HepG2 (cell line): ENCODE results near the gene SLC16A5. TPM values are rescaled to one million over a fixed set of nuclear protein-coding genes. Genes with fewer than 3 reads are reported as not detected.

ENCODE experiments used
- FLYWCH1 ChIP-seq: sonication (generic); formaldehyde crosslinking; IDR thresholded peaks from 2 replicates; pipeline ENCODE4 v1.8.1; 2023; ENCODE audit warnings: mild to moderate bottlenecking, missing genetic modification reagents
- FOXA1 ChIP-seq, 2 experiments: fragments of 450-650 bp in 1 of 2; sonication (generic) in 1 of 2; formaldehyde crosslinking in 1 of 2; IDR thresholded peaks; 2 replicates each; pipeline versions ENCODE4 v1.4.0 to v1.6.1; 2016 to 2020; ENCODE audit warnings: missing genetic modification reagents in 1 of 2
- FOXK2 ChIP-seq: fragments of 450-650 bp; IDR thresholded peaks from 2 replicates; pipeline ENCODE4 v1.6.1; 2016
- FOXO1 ChIP-seq: sonication (generic); formaldehyde crosslinking; IDR thresholded peaks from 2 replicates; pipeline ENCODE4 v1.4.0; 2020; ENCODE audit warnings: missing genetic modification reagents
- GATAD1 ChIP-seq: IDR thresholded peaks from 2 replicates; pipeline ENCODE4 v1.6.1; 2016; ENCODE audit warnings: missing genetic modification reagents, missing compliant biosample characterization
- GLI4 ChIP-seq: sonication (generic); formaldehyde crosslinking; IDR thresholded peaks from 2 replicates; pipeline ENCODE4 v1.5.1; 2020; ENCODE audit warnings: missing genetic modification reagents, mild to moderate bottlenecking, moderate library complexity, borderline replicate concordance
- JDP2 ChIP-seq: sonication (generic); formaldehyde crosslinking; IDR thresholded peaks from 2 replicates; pipeline ENCODE4 v1.8.1; 2022; ENCODE audit warnings: missing genetic modification reagents, borderline replicate concordance
- ZNF124 ChIP-seq: sonication (generic); formaldehyde crosslinking; IDR thresholded peaks from 2 replicates; pipeline ENCODE4 v1.4.0; 2020; ENCODE audit warnings: missing genetic modification reagents
- ZNF251 ChIP-seq: sonication (generic); formaldehyde crosslinking; IDR thresholded peaks from 2 replicates; pipeline ENCODE4 v1.9.0; 2021; ENCODE audit warnings: mild to moderate bottlenecking, missing genetic modification reagents
- ZNF350 ChIP-seq: sonication (generic); formaldehyde crosslinking; IDR thresholded peaks from 2 replicates; pipeline ENCODE4 v1.4.0; 2020; ENCODE audit warnings: mild to moderate bottlenecking, low read depth, missing genetic modification reagents, borderline replicate concordance
- ZNF513 ChIP-seq: sonication (generic); formaldehyde crosslinking; conservative IDR thresholded peaks from 2 replicates; pipeline ENCODE4 v1.5.0; 2020; ENCODE audit warnings: missing genetic modification reagents
- ZNF660 ChIP-seq: sonication (generic); formaldehyde crosslinking; IDR thresholded peaks from 2 replicates; pipeline ENCODE4 v1.5.1; 2020; ENCODE audit warnings: mild to moderate bottlenecking, low read depth, missing genetic modification reagents, borderline replicate concordance
- ZNF674 ChIP-seq: sonication (generic); formaldehyde crosslinking; IDR thresholded peaks from 2 replicates; pipeline ENCODE4 v1.5.0; 2020; ENCODE audit warnings: low read depth, mild to moderate bottlenecking, missing genetic modification reagents
- ZNF75D ChIP-seq: sonication (generic); formaldehyde crosslinking; IDR thresholded peaks from 2 replicates; pipeline ENCODE4 v1.8.1; 2023; ENCODE audit warnings: missing genetic modification reagents, mild to moderate bottlenecking, borderline replicate concordance
- ZSCAN21 ChIP-seq: sonication (generic); formaldehyde crosslinking; IDR thresholded peaks from 2 replicates; pipeline ENCODE4 v1.8.0; 2022; ENCODE audit warnings: mild to moderate bottlenecking, missing genetic modification reagents, moderate library complexity, borderline replicate concordance
- polyA plus RNA-seq, 8 experiments: library from polyadenylated mRNA; depleted of rRNA in 3 of 8; stranded (reverse) in 7 of 8; unstranded in 1 of 8; fragments of >200 nt; fragmentation: Illumina TruSeq in 4 of 8; extraction: Trizol in 4 of 8; gene quantifications; 2 replicates each; pipeline versions ENCODE4 v1.2.1 to v1.2.3, GENCODE V29; 2011 to 2016; ENCODE audit warnings: low read depth in 4 of 8, missing spikeins in 1 of 8, mixed read lengths in 1 of 8; ENCODE audit not compliant: insufficient read depth in 1 of 8
- total RNA-seq, 5 experiments: library from RNA; depleted of rRNA; stranded (reverse); fragments of >200 nt; fragmentation: Illumina TruSeq; extraction: Trizol; gene quantifications; 2 replicates each; pipeline ENCODE4 v1.2.3, GENCODE V29; 2016; ENCODE audit warnings: low read depth in 1 of 5
- TF ChIP-seq, protein P1 (sequence below): fragments of 450-650 bp; IDR thresholded peaks from 2 replicates; pipeline ENCODE4 v1.6.1; 2016

The SLC16A5 gene
- total and polyA plus RNA-seq, 2 of the 13 experiments (the other 11 are each of a cell fraction or from before 2014, with no cell fraction given): 0.69 to 5.6 TPM

DNA sequence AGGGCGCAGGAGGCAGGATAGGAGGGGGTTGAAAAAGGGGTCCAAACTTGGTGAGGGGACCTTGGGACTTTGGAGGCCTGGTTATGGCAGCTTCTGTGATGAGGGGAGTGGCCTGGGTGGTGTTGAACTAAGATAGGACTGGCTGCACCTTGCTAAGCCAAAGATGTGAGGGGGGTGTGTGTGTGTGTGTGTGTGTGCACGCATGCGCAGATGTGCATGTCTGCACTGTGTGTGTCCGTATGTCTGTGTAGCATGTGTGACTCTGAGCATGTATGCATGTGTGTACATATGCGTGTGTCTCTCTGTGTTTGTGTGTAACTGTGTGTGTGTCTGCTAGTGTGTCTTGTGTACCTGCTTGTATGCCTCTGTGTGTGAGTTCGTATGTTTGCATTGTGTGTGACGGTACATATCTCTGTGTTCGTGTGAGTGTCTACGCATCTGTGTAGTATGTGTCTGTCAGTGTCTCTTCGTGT lies 4.1 kb downstream of the SLC16A5 start (continued):
- TF ChIP-seq ZNF660 (CRISPR knock-in tag) (0 out of 2 replicates have a peak, but pooled peaks have one; percentile 44), FLYWCH1 (CRISPR knock-in tag) (0 out of 2 replicates have a peak, but pooled peaks have one; percentile 7), ZNF124 (CRISPR knock-in tag) (no peak), ZNF674 (CRISPR knock-in tag) (no peak), ZNF513 (CRISPR knock-in tag) (no peak), ZSCAN21 (CRISPR knock-in tag) (0 out of 2 replicates have a peak, but pooled peaks have one; percentile 6), GATAD1 (CRISPR knock-in tag) (0 out of 2 replicates have a peak, but pooled peaks have one; percentile 10), ZNF251 (CRISPR knock-in tag) (no peak), JDP2 (no peak), ZNF75D (CRISPR knock-in tag) (no peak), ZNF350 (no peak), GLI4 (CRISPR knock-in tag) (0 out of 2 replicates have a peak, but pooled peaks have one; percentile 43), FOXK2 (0 out of 2 replicates have a peak, but pooled peaks have one; percentile 19), FOXO1 (no peak), FOXA1 (IDR thresholded peaks at IDR 0.05) (peak; percentile 30; the same call in 1 of the 2 replicates), FOXA1 (CRISPR knock-in tag; IDR thresholded peaks at IDR 0.05) (0 out of 2 replicates have a peak, but pooled peaks have one; percentile 40)
- TF ChIP-seq, protein P1, sequence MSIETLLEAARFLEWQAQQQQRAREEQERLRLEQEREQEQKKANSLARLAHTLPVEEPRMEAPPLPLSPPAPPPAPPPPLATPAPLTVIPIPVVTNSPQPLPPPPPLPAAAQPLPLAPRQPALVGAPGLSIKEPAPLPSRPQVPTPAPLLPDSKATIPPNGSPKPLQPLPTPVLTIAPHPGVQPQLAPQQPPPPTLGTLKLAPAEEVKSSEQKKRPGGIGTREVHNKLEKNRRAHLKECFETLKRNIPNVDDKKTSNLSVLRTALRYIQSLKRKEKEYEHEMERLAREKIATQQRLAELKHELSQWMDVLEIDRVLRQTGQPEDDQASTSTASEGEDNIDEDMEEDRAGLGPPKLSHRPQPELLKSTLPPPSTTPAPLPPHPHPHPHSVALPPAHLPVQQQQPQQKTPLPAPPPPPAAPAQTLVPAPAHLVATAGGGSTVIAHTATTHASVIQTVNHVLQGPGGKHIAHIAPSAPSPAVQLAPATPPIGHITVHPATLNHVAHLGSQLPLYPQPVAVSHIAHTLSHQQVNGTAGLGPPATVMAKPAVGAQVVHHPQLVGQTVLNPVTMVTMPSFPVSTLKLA: peak; percentile 42; the same call in 1 of the 2 replicates
